Esophagus squamous epithelium (tissue), 4 donors: Measurements from ENCODE around the gene LDLRAD3.

Source experiments
- POLR2A ChIP-seq, 4 donors: fragments of 450-650 bp; IDR thresholded peaks; one replicate each; pipeline ENCODE4 v1.6.1; 2017; ENCODE audit warnings: antibody characterized with exemption in 4 of 4, mild to moderate bottlenecking in 4 of 4, moderate library complexity in 3 of 4
- TF ChIP-seq, protein P1 (sequence below), 6 experiments: fragments of 450-650 bp in 4 of 6; fragments of 200-600 bp in 2 of 6; sonication (generic) in 2 of 6; IDR thresholded peaks; one replicate each; pipeline ENCODE4 v1.5.1; 2016 to 2019; ENCODE audit warnings: antibody characterized with exemption in 6 of 6, mild to moderate bottlenecking in 4 of 6, moderate library complexity in 4 of 6

DNA sequence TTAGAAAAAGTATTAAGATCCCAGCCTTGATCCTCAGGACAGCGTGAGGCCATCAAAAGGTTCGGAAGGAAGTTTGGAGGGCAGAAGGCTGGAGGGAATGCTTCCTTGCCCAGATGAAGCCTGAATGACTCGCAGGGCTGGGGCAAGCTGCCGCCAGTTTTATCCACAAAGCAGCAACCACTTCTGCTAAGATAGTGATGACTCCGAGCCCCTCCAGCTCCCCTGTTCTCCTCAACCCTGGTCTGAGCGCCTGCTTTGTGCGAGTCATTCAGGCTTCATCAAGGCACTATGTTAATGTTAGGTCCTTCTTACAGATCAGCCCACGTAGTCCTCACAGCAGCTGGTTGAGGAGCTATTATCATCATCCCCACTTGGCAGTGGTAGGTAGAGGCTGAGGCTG, 186.5 kb downstream of the LDLRAD3 start:
- TF ChIP-seq, protein P1, sequence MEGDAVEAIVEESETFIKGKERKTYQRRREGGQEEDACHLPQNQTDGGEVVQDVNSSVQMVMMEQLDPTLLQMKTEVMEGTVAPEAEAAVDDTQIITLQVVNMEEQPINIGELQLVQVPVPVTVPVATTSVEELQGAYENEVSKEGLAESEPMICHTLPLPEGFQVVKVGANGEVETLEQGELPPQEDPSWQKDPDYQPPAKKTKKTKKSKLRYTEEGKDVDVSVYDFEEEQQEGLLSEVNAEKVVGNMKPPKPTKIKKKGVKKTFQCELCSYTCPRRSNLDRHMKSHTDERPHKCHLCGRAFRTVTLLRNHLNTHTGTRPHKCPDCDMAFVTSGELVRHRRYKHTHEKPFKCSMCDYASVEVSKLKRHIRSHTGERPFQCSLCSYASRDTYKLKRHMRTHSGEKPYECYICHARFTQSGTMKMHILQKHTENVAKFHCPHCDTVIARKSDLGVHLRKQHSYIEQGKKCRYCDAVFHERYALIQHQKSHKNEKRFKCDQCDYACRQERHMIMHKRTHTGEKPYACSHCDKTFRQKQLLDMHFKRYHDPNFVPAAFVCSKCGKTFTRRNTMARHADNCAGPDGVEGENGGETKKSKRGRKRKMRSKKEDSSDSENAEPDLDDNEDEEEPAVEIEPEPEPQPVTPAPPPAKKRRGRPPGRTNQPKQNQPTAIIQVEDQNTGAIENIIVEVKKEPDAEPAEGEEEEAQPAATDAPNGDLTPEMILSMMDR (IDR thresholded peaks at IDR 0.05), result no peak
- TF ChIP-seq POLR2A (IDR thresholded peaks at IDR 0.05), result no peak
